GM12801 (cell line): Measurements from ENCODE around the gene RAD23B.

Source experiments
- TF ChIP-seq, protein P1 (sequence below): IDR thresholded peaks from one replicate; pipeline ENCODE4 v1.5.1; 2011; ENCODE audit warnings: control low read depth; ENCODE audit not compliant: insufficient read length; ENCODE audit errors: extremely low read depth

Gene RAD23B

DNA sequence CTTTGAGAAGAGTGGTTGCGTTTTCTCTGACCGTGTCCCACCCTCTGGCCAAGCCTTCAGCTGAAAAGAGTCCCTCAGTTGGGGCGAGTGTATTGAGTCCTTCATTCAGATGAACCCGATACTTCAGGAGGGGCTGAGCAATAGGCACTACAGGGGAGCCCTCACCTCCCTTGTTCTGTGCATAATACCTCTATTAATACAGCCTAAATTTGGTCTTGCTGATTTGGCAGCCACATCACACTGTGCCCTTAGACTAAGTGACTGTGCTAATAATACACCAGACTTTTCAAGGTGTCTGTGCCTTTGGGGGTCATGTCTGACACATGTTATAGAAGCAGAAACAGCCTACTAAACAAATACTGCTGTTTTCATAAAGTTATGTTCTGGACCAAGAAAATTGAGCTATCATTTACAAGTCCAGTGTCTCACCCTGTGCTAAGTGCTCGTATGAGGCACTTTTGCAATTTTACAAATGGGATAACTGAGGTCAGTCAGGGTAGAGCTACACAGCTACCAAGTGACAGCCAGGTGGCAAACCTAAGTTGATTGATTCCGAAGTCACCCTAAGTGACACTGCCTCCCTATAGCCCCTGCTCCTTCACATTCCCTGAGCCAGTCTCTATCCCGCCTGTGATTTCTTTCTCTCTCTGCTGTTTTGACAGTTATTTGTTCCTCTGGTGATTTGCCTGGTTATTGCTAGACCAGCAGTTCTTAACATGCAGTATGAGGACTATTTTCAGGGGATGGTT is 56.0 kb downstream of the RAD23B start:
- TF ChIP-seq, protein P1, sequence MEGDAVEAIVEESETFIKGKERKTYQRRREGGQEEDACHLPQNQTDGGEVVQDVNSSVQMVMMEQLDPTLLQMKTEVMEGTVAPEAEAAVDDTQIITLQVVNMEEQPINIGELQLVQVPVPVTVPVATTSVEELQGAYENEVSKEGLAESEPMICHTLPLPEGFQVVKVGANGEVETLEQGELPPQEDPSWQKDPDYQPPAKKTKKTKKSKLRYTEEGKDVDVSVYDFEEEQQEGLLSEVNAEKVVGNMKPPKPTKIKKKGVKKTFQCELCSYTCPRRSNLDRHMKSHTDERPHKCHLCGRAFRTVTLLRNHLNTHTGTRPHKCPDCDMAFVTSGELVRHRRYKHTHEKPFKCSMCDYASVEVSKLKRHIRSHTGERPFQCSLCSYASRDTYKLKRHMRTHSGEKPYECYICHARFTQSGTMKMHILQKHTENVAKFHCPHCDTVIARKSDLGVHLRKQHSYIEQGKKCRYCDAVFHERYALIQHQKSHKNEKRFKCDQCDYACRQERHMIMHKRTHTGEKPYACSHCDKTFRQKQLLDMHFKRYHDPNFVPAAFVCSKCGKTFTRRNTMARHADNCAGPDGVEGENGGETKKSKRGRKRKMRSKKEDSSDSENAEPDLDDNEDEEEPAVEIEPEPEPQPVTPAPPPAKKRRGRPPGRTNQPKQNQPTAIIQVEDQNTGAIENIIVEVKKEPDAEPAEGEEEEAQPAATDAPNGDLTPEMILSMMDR = no peak

DNA sequence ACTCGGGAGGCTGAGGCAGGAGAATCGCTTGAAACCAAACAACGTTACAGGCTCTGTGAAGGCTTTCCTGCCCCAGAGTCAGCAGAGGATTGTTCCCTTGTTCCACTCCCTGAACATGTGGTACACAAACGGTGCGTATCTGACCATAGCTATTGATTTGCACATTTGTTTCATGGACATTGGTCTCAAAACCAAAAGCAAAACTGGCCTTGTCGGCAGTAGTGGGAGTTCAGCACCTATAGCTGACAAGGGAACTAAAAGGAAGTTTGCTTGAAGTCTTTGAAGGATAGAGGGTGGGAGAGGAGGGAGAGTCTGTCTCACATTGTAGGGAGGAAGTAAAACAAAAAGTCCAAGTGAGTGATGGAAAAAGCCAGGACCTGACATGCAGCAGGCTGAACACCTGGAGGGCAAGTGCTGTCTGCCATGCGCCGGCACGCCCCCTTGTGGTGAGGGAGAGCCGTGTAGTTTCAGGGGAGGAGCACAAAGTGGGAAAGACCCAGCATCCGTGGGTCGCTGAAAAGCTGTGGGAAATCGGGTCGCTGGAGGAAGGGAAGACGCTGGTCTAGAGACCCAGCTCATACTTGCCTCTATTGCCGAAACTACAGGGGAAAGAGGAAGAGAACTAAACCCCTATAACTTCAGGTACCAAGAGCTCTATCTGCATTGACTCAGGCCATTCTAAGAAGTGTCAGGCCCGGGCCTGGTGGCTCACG is 58.0 kb downstream of the RAD23B start:
- TF ChIP-seq, protein P1 = no peak

DNA sequence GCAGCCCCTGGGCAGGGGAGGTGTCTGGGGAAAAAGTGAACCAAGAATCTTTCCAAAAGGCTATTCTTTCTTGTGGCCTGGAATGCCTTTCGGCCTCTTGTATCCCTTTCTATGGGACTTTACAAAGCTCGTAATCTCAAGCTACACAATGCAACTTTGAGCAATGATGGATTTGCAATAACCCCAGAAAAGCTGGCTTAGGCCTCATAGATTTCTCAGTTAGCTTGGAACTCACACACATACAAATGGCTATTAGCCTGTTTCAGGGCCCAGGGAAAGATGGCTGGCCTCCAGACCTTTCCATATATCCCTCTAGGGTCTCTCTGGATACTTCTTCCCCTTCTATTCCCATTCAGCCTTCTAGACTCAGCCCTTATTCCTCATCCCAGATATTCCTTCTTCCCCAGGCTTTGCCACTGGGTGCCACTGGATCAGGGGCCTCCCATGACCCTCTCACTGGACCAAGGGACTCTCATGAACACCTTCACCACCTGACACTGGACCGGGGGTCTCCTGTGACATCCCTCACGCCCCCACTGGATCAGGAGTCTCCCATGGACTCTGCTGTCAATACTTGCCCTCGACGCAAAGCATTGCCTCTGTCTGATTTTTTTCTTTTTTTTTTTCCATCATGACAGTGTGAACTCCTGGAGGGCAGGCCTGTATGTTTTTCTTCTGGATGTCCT is 59.5 kb downstream of the RAD23B start:
- TF ChIP-seq, protein P1 = no peak

DNA sequence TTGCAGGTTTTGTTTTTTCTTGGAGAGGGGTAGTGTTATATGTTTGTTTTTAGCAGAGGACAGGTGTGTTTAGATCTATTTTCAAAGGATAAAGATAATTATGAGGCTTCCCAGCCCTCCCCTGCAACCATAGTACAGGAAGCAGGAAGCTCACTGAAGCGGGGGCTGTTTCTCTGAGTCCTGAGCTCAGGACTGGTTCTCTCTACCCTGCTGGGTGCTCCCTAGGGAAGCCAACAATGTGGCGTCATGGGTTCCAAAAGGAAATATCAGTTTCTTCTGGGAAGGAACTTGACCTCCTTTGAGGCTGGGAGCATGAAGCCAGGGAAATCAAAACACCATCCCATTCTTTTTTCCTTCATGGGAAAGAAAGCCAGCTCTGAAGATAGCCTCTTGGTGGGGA is 62.2 kb downstream of the RAD23B start:
- TF ChIP-seq, protein P1 = no peak

DNA sequence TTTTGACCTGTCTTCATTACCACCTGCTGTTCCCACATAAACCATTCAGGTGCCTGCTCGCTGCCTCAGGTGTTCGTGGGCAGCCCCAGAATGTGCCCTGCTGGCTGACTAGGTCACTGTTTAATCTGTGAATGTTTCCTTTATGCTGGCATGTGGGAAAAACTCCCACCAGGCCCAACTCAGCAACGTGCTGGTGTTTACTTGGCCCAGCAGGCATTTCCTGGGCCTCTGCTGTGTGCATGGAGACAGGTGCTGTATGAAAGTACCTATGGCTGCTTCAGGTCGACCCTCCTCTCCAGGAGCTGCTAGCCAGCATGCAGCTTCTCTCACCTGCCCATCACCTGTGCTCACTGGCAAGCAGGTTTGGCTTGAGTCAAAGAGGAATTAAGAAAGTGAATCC is 65.8 kb downstream of the RAD23B start:
- TF ChIP-seq, protein P1 = no peak

DNA sequence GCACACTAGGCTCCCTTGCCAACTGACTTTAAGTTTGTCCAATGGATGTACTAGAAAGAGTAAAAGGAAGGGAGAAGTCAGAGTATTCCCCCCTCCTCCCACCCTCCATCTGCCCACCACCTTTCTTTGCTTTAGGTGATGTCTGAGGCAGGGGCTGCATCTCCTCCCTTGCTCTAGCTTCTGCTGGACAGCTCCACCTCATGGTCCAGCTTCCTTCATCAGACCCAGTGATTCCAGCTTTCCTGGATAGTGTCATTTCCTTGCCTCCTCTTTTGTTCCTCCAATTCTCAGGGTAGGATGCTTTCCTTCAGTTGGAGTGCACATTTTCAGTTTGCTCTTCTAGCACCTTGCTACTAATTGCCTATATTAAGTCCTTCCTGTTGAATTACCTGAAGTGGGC is 67.4 kb downstream of the RAD23B start:
- TF ChIP-seq, protein P1 = no peak

DNA sequence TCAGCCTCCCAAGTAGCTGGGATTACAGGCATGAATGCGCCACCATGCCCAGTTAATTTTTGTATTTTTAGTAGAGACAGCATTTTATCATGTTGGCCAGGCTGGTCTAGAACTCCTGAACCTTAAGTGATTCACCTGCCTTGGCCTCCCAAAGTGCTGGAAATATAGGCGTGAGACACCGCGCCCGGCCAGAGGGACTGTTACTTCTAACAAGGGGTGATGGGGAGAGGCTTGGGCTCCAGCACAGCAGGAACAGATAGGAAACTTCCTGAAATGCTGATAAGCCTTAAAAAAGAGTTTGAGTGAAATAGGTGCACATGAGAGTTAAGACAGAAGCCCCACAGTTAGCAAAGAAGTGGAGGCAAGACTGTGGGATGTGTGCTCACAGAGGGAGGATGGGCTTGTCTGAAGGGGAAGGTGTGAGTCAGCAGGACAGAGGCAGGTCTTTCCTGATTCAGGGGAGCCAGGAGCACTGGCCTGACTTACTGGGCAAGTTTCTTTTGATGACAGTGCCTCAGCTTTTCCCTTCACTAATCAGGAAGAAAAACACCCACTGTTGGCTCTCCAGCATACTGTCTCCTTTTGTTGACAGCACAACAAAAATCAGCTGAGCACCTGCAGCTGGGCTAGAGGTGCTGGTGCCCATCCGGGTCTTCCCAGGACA is 68.4 kb downstream of the RAD23B start:
- TF ChIP-seq, protein P1 = no peak
